GM21360 (cell line): ENCODE data around the gene TBC1D10A.

Experiments used
- ATAC-seq: cut with Tn5 transposase; IDR thresholded peaks from one replicate; pipeline ENCODE4 v1.9.1; 2021; ENCODE audit warnings: mild to moderate bottlenecking, moderate library complexity; ENCODE audit not compliant: unreplicated experiment

TBC1D10A gene

DNA sequence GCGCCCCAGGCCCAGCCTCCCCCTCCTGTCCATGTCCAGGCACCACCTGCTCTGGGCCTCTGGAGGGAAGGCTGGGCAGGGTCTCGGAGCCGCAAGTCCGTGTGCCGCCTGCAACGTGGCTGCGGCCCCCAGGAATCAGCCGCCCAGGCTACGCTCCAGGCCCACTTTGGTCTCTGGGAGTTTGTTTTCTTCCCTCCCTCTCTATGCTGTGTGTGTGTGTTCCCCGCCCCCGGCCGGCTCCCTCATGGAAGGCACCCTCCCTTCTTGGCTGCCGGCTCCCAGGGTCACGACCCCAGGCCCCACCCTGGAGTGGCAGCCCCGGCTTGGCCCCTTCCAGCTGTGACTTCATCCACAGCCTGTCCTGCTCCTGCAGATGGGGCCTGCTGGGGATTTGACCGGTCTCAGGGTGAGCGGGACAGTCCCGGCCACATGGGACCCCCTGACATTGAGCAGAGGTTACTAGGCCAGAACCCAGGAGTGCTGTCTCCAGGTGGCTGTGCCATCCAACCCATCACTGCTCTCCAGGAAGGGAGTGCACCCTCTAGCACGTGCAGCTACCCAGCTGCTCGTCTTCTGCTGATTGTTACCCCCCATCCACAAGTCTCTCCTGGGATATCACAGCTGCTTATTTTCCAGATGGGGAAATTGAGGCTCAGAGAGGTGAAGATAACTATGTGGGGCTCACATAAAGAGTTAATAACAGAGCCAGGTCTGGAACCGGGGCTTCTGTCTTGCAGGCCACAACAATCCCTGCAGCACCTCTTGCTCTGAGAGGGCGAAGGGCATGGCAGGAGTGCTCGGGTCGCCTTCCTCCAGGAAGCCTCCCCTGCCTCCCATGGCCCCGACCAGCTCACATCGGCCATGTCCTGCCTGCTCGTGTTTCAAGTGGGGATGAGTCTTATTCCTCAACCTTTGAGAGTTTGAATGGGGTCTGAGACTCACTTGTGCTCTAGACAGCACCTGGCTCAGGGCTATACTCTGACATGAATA, 77.4 kb downstream of the TBC1D10A start:
- no peak for ATAC-seq

DNA sequence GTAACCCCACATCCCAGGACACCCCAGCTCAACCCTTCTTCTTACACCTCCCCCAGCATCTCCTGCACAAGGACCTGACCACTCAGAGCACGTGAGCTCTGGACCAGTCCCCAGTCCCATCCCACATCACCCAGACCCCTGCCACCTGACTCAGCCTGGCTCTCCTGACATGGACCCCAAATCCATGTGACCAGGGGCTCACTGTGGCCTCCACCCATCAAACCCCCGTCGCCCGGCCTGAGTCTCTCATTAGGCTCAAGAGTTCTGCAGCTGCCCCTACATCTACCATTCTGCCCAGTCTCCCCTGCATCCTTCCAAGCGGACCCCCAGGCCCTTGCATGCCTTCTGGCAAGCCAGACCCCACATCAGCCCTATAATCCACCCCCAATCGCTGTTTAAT, 78.3 kb downstream of the TBC1D10A start:
- no peak for ATAC-seq

DNA sequence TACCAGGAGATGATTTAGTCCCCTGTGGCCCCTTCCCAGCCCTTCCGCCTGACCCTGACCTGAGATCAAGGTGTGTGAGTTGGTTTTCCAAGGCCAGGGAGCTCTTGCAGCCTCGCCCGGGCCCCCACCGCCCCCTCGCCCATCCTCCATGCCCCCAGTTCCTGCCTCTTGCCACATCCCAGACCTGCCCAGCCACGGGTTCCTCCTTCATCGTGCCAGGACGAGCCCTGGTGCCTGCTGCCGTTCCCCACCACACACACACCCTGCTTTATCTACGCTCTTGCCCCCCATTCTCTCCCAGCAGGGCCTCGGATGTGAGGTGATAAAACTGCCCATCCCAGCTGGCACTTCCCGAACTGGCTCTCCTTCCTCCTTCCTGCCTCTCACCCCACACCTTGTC, 78.8 kb downstream of the TBC1D10A start:
- ATAC-seq = no peak

DNA sequence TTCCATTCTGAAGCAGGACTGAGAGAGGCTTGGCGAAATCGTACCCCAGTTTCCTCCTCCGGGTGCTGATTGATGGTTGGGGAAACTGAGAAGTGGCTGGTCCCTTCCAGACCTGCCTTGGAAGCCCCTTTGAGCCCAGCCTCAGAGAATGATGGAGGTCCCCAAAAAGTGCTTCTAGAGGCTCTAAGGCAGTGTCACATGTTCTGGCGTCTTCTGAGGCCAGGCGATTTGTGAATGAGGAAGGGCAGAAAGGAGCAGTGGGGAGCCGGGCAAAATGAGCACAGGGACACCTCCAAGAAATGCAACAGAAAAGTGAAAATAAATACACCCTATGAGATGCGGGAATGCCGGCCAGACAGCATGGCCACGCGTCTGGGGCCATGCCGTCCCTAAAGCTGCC, 79.2 kb downstream of the TBC1D10A start:
- no peak for ATAC-seq

DNA sequence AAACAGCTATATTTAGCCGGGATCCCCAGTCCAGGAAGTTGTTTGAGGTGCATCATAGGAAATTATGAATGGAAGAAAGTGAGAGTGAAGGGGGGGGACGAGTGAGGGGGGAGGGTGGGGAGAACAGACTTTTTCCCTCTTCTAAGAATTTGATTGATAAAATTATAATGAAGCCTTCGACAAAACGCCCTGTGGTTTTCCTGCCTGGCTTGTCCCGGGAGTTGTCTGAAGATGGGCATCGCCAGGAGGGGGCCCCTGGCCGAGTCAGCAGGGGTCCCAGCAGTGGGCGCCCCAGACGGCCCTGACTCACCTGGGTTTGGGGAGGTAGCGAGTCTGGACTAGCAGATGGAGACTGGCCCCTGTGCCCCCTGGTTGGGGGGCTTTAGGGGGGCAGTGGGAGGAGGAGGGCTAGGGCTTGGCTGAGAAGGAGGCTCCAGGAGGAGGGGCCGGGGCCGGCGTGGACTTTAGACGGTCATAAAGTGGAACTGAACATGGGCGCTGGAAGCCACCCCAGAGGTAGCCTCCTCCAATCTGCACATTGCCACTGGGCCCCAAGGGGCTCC, 79.8 kb downstream of the TBC1D10A start:
- ATAC-seq = no peak

DNA sequence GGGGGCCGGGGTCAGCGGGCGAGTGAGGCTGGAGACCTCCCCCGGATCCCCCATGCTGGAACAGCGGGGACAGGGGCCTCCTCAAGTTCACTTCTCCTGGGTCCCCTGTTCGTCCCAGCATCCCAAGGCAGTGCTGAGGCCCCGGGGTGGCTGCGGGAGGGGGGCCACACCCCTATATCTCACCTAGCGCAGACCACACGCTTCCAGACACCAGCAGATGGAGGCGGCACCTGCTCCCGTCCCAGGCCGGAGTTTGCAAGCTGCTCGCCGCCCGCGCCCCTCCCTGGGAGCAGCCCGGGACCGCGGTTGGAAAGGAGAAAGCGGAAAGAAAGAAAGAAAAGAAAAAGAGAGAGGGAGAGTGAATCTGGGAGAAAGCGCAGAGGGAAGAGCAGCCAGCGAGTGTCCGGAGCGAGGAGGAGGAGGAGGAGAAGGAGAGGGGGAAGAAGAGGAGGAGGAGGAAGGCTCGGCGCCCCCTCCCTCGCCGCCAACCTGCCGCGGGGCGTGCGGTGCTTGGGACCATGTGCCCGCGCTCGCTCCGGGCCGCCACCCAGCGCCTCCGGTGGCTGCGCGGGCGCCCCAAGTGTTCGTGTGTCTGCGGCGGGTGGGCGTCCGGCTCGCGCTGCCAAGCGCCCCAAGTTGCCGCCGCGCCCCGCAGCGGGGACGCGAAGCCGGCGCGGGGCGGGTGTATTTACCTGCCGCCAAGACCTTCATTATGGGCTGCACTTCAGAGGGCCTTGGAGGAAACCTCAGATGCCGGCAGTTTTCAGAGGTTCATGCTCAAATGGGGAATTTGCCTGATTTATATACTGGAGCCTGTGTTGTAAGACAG, 80.5 kb downstream of the TBC1D10A start, which contains the start of gene LIF:
Gene LIF (minus strand): TSS at position 775 of the 829 bp plus-strand sequence. CDS start 64 bp downstream, at position 711.
- ATAC-seq = no peak

DNA sequence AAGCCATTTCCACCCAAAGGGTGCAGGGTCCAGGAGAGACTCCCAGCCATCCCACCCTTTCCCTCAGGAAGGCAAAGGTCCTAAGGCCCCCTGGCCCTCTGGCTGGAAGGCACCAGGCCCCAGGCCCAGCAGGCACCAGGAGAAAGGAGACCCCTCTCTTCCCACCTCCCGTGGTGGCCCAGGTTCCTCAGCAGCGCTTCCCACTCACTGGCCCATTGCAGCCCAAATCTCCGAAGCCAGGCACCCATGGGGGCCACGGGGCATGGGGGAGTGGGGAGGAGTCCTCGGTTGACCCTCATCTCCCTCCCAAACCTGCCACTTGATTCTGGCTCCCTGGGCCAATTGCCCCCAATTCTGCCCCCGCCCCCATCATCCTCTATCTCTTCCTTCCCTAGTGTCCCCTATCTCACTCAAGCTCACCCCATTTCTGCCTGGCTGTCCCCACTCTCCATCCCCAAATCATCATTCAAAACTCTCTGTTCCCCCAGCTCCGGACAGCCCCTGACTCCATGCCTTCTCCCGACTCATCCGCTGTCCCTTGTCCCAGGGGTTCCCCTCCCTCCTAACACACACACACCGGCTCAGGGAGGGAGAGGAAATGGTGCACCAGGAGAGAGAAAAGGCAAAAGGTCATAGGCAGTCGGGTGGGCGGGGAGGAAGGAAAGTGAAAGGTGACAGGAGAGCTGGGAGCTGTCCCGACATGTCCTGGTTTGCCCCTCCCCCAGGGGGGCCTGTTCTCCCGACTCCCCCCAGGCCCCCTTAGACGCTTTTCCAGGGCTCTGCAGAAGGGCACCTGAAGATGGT, 81.4 kb downstream of the TBC1D10A start:
- no peak for ATAC-seq

DNA sequence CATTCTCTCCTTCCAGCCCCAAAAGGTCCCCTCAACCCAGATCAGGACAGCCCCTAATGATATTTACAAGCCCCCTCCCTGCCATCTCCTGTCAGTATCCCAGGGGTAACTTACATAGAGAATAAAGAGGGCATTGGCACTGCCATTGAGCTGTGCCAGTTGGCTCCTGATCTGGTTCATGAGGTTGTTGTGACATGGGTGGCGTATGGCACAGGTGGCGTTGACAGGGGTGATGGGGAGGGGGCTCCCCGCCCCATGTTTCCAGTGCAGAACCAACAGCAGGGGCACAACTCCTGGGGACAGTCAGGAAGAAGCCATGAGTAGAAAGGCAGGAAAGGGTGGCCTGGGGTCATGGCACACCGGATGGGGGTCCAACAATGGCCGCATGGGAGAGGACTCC, 82.1 kb downstream of the TBC1D10A start:
- no peak for ATAC-seq

DNA sequence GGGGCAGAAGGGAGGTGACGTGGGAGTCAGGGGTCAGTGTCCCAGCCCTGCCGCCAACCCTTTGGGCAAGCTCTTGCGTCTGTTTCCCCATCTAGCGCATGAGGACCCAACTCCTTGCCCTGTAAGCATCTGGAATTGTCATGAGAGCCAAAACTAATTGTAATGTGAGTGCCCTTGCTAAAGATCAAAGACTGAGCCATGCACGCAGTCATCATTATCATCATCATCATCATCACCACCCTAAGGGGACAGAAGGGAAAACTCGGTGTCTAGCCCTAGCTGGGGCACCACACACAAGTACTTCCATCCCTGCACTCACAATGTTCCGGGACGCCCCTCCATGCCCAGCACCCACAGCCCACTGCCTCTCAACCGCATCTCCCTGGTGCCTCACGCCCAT, 82.7 kb downstream of the TBC1D10A start:
- no peak for ATAC-seq

DNA sequence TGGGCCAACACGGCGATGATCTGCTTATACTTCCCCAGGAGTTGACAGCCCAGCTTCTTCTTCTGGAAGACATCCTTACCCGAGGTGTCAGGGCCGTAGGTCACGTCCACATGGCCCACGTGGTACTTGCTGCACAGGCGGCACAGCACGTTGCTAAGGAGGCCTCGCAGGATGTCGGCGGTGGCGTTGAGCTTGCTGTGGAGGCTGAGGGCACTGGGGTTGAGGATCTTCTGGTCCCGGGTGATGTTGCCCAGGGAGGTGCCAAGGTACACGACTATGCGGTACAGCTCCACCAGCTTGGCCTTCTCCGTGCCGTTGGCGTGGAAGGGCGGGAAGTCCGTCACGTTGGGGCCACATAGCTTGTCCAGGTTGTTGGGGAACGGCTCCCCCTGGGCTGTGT, 83.1 kb downstream of the TBC1D10A start:
- no peak for ATAC-seq
